ENCODE measurements around the gene AKR7A2.
"Not testable (repeated sequence)": the region's sequence is repeated elsewhere in the genome, so short reads cannot be mapped to it uniquely, and the experiment has no call there.

AKR7A2 gene

GRCh38 chr1:19324665-19324990 lies 12.7 kb upstream of the AKR7A2 start:
- no peak for DNase-seq

- no peak for DNase-seq
These were observed 12.2 kb upstream of the AKR7A2 start for GRCh38 chr1:19323987-19324664.

GRCh38 chr1:19322481-19322880 lies 10.5 kb upstream of the AKR7A2 start:
- no peak for DNase-seq

GRCh38 chr1:19321071-19321470 lies 9.1 kb upstream of the AKR7A2 start:
- no peak for DNase-seq

GRCh38 chr1:19319196-19319595 lies 7.3 kb upstream of the AKR7A2 start:
- no peak for DNase-seq

GRCh38 chr1:19317126-19317910 lies 5.4 kb upstream of the AKR7A2 start:
- DNase-seq: no peak

GRCh38 chr1:19315378-19316198 lies 3.6 kb upstream of the AKR7A2 start:
- no peak for DNase-seq

- no peak for DNase-seq
These were observed 2.3 kb upstream of the AKR7A2 start for GRCh38 chr1:19313961-19314882.

GRCh38 chr1:19313636-19313959 lies 1.7 kb upstream of the AKR7A2 start:
- no peak for DNase-seq

- no peak for DNase-seq
These were observed 1.1 kb upstream of the AKR7A2 start for GRCh38 chr1:19312782-19313635.

GRCh38 chr1:19311503-19311930 lies 427 bp downstream of the AKR7A2 start:
- DNase-seq: peak; percentile 73

GRCh38 chr1:19310720-19311502 lies 1.0 kb downstream of the AKR7A2 start:
- DNase-seq: no peak

- no peak for DNase-seq
These were observed 1.9 kb downstream of the AKR7A2 start for GRCh38 chr1:19310061-19310460.

- DNase-seq: no peak
These were observed 2.7 kb downstream of the AKR7A2 start for GRCh38 chr1:19309123-19309813.

GRCh38 chr1:19308509-19308907 lies 3.4 kb downstream of the AKR7A2 start:
- DNase-seq: no peak

GRCh38 chr1:19307794-19308508 lies 4.0 kb downstream of the AKR7A2 start:
- no peak for DNase-seq

- DNase-seq: no peak
These were observed 5.0 kb downstream of the AKR7A2 start for GRCh38 chr1:19306941-19307340.

- DNase-seq: no peak
These were observed 6.1 kb downstream of the AKR7A2 start for GRCh38 chr1:19305880-19306279.

GRCh38 chr1:19304081-19304480 lies 7.9 kb downstream of the AKR7A2 start:
- DNase-seq: not testable (repeated sequence)

GRCh38 chr1:19300211-19300610 lies 11.7 kb downstream of the AKR7A2 start:
- no peak for DNase-seq

All from activated CD8-positive, alpha-beta memory T cell treated with anti-CD3 and anti-CD28 coated beads for 24 hours (primary cell).